Daoy (cell line): ENCODE results near the gene MAP3K4. TPM values are rescaled to one million over a fixed set of nuclear protein-coding genes. Genes with fewer than 3 reads are reported as not detected.
A peak's percentile ranks its signal among the peaks of the same experiment; 100 is the strongest.

Source experiments
- DNase-seq: peaks from one replicate; pipeline ENCODE4 v3.0.0-alpha.2; 2015; ENCODE audit warnings: low read depth
- total RNA-seq: library from RNA; depleted of rRNA; stranded (reverse); fragments of >200 nt; shearing (Covaris generic); gene quantifications from 2 replicates; pipeline ENCODE4 v1.2.3, GENCODE V29; 2014

MAP3K4 gene
- total RNA-seq, 1 experiment from 2014 or later = 49.7 TPM

DNA sequence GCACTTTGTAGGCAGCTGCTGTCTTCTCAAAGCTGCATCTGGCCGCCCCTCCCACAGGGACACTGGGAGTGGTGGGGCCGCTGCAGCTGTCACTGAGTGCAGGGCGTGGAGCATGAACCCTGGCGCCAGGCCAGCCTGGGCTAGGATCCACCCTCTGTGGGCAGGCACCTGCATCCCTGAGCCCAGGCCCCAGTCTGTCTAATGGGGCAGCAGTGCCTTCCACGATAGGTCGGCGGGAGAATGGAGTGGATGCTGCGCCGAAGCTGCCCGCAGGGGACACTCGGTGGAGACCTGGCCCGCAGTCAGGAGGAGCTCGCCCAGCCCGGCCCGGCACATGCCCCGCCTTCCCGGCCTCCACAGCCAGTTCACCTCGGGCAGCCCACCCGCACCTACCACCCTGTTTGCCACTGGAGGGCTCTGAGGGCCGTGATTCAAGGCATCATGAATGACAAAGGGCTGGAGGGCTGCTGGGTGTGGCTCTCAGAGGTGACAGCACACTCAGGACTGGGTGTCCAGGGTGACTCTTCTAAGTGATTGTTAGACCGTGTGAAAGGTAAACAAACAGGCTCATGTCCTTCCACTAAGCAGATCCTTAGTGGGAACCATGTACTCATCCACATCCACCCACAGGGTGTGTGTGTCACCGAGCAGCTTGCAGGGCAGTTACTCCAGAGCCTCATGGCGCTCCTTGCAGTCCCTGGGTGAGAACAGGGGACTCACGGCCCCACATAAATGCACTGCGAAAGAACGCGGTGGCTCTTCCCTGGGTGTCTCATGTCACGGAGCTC is 148.4 kb downstream of the MAP3K4 start:
- no peak for DNase-seq

DNA sequence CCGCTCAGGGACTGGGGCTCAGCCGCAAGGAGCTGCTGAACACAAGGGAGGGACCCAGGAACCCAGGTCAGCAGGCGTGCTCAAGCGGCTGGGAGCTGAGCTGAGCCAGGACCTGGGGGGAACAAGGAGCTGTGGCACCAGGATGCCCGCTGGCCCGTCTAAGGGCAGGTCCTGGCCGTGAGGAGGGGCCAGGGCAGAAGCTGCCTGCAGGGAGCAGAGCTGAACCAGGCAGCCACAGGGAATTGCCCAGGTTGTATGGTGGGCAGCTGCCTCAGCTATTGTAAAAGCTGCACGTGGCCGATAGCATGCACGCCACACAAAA is 148.9 kb downstream of the MAP3K4 start:
- no peak for DNase-seq

DNA sequence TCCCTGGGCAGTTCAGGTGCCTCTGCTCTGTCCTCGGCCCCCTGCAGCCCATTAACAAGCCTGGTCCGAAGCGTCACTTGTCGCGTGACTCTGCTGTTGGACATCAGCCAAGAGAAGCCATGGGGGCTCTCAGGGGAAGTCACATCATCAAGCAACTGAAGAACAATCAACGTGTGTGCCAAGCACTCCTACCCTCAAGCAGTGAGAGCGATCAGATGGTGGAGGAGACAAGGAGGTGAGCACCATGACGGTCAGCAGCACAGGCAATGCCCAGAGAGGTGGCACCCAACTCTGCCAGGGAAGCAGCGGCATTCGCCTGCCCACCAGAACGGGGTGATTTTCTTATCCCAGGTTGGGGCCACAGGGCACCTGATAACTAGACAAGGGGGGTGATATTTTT is 149.6 kb downstream of the MAP3K4 start:
- no peak for DNase-seq

DNA sequence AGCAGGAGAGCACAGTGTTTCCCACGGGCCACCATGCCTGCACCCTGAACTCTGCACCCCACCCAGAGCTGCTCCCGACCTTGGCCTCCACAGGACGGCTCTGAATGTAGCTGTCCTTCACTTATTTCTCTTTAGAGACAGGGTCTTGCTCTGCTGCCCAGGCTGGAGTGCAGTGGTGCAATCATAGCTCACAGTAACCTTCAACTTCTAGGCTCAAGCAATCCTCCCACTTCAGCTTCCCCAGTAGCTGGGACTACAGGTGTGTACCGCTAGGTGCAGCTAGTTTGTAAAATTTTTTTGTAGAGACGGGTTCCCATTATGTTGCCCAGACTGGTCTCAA is 151.4 kb downstream of the MAP3K4 start:
- no peak for DNase-seq

DNA sequence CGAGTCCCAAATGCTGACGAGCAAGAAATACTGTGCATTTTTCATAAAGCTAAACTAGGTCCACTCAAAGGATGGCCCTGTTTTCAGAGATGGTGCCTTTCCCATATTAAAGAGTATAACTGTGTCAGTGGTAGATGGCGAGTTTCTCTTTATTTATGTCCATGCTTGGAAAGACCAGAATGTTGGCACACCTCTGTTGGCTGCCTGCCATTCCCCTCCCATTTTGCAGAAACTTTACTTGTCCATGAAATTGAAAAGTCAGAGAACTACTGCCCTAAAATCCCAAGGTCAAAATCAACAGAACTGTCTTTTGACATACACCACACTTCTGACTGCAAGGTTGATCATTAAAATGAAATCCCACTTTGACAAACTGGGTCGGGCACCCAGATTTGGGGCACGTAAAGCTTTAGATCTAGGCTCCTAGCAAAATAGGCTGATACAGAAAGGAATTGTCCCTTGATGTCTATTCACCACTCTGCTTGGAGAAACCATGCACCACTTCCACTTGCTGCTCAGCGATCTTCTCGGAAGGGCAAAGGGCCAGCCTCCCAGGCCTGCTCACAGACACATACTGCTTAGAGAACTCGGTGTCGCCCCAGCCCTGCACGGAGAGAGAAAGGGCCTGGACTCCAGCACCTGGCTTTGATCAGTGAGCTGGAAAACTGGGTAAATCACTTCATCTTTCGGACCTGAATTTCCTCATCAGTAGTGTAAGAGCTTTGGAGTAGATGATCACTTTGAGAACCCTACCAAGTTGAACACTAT is 152.3 kb downstream of the MAP3K4 start:
- no peak for DNase-seq

DNA sequence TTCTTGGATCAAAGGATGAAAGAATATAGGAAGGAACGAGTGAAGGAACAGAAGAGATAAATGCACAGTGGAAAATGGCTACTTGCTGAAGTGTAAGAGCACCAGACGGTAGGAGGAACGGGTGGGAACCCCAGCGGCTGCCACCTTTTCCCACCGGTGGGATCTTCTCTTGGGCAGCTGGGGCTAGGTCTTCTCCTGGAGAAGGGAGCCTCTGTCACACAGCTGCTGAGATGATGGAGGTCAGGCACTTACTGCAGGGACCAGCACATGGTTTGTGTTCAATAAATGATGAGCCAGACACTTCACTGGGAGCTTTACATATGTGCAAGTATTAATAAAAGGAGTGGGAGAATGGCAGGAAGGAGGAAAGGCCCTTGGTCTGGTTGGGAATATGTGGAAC is 158.6 kb downstream of the MAP3K4 start:
- DNase-seq = no peak

DNA sequence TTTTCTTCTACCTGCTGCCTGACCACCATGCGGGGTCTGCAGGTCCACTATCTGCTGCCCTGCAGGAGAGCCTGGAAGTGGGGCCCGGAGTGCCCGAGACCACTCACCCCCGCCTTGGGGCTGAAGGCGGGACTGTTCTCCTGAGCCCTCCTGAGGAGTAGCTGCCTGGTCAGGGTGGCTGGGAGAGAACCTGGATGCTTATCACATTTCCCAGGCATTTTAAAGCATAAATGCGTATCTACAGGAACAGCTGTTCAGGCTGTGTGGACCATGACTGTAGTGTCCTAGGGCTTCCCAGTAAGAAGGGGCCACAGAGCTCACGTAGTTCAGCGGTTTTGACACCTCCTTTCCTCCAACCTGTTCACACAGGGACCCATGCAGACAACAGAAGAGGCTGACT is 159.0 kb downstream of the MAP3K4 start:
- DNase-seq = no peak

DNA sequence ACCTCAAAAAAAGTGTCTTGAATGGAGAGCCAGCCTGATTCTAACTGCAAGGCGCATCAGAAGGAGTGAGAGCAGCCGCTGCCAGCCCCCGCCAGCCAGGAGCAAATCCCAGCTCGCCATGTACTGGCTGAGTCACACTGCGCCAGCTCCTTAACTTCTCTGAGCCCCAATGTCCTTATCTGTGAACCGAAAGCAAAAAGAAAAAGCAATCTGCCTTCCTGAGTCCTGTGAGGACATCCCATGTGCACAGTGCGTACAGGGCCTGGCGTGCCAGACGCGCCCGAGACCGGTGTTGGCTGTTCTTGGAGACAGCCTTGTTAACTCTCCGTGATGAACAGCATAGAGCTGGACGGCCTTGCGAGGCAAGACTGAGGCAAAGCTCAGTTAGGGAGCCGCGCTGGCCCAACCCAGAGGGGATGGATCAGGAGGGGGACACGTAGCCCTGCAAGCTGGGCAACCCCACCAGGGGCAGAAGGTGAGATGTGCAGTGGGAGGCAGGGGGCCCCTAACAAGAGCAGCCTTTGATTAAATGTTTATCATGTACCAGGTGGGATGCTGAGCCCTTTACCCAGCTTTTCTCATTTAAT is 159.6 kb downstream of the MAP3K4 start:
- DNase-seq = no peak

DNA sequence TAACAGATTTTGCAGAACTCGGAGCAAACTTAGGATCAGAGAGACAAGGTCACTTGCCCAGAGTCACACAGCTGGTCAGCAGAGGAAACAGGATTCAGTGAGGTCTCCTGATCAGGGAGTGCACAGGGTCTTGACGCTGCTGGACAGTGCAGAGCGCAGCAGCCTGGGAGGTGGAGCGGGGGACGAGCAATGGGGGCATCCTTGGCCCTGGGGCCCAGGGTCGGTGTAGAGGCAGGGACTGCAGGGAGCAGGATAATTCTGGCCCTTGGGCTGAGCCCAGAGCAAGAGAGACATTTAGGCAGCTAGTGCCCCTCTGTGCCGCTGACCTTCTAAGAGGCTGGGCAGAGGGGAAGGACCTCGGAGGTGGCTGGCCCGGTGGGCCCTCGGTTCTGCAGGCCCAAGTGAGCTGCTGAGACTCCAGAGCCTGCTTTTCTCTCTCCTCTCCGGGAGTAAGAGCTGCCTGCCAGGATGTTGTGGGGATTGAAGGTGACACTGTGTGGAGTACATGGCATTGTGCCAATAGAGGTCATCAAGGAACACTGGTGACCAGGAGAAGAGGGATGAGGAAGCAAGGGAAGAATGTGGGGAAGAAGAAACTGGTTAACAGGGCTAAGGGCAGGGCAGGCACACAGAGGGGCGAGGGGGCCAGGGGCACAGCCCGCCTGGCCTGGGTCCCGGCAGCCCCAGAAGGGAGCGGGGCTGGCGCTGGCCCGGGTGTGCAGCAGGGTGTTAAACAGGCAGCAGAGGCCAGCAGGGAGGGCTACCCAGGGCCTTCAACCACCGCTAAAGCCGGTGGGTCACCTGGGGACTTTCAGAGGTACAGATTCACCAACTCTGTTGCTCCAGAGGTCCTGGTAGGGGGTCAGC is 160.3 kb downstream of the MAP3K4 start:
- no peak for DNase-seq

DNA sequence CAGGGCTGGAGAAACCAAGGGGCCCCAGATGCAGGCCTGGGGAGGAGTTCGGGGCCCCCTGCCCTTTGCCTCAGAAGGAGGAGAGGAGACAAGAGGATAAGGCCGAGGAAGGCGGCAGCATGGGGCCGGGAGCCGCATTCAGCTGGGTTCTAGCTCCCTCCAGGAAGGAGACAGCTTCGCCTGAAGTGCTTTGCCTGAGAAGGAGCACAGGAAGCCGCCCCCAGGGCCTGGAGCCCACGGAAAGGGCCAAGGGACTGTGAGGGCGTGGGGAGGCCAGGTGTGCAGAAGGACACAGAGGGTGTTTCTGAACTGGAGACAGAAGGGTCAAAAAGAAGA is 160.9 kb downstream of the MAP3K4 start:
- DNase-seq = no peak

DNA sequence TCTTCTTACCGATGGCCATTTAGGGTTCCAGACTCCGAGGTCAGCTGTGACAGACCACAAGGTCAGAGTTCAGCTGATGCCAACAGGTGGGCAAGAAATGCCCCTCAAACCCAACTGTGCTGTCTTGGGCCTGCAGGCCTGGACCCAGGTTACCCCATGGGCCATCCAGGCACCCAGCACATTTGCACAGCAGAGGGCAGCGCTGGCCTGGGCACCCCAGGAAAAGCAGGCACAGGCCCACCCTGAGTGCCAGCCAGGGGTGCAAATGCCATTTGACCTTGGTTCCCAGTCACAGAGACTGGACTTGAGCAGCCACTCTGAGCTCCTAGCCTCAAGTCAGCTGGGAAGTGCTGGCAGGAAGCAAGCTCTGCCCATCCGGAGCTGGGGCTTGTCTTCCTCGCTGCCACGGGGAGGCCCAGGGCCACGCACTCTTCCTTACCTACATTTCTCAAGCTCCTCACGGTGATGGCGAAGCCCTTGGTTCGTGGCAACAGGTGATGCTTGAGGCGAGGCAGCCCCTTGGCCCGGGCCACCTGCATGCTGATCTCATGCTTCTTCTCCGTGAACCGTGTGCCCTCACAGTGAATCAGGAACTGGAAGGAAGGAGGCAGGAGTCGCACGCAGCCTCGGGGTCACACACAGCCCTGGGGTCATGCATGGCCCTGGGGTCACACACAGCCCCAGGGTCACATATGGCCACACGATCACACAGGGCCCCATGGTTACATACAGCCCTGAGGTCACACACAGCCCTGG is 161.5 kb downstream of the MAP3K4 start:
- DNase-seq = peak; percentile 37

DNA sequence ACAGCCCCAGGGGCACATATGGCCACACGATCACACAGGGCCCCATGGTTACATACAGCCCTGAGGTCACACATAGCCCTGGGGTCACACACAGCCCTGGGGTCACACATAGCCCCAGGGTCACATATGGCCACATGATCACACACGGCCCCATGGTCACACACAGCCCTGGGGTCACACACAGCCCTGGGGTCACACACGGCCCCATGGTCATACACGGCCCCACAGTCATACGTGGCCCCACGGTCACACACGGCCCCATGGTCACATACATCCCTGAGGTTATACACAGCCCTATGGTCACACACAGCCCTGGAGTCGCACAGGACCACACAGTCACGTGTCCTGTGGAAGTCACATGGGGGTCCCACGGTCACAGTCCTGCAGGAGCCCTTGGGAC is 162.2 kb downstream of the MAP3K4 start:
- DNase-seq = no peak

DNA sequence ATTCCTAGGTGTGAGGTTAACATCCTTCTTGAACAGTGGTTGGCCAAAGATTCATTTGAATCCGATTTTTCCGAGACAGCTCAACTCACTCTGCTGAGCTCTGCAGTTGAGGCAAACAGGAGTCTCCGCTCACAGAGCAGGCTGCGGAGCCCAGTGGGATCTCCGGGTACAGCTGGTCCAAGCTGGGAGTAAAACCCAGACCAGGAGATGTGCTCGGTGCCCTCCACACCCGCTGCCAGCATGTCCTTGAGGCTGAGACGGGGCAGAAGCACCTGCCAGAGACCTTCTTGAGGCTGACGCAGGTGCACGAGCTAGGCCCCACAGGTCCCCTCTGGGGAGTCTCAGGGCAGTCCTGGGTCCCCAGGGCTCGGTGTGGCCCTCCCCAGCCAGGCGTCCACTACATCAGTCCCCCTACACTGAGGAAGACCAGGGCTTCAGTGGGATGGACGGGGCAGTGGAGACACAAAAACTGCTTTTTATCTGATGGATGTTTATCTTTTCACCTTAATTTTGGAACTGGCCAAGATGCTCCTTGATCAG is 163.3 kb downstream of the MAP3K4 start:
- DNase-seq = no peak

DNA sequence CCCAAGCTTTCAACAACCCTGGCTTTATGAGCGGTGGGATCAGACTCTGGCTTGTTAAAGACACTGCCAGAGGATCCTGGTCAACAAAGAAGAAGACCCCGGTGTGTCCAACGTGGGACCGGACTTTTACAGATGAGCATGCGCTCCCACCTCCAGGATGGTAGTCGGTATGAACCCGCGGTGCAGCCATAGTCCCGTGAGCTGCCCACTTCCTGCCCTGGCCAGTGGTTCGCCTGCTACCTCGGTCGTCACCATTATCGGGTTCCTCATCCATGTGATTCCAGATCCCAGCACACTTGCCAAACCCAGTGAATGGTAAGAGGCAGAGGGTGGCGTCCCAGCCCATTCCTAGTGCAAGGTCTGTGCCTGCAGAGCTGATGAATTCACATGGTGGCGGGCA is 169.6 kb downstream of the MAP3K4 start:
- no peak for DNase-seq

DNA sequence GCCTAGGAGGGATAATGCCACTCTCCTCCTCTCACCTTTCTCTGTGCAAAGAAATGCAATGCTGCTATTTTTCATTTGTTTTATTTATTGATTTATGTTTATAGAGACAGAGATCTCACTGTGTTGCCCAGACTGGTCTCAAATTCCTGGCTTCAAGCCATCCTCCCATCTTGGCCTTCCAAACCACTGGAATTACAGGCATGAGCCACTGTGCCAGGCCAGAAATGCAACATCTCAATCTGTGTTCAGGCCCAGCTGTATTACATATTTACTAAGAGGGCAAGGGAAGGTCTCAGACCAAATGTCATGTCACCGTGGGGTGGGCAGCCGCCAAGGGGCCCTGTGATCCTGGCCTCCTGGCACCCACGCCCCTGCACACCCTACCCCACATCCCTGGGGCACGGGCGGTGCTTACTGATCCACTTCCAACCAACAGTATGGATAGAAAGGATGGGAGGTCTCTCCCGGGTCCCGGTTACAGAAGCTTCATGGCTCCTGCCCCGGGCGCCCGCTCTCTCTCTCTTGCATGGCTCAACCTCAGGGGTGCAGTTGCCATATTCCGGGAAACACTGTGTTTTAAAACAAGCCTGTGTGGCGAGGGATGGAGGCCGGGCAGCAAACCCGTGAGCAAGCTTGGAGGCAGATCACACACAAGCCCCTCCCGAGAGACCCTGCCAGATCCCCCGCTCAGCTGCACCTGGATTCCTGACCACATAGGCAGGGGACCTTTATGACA is 170.5 kb downstream of the MAP3K4 start:
- DNase-seq = no peak

DNA sequence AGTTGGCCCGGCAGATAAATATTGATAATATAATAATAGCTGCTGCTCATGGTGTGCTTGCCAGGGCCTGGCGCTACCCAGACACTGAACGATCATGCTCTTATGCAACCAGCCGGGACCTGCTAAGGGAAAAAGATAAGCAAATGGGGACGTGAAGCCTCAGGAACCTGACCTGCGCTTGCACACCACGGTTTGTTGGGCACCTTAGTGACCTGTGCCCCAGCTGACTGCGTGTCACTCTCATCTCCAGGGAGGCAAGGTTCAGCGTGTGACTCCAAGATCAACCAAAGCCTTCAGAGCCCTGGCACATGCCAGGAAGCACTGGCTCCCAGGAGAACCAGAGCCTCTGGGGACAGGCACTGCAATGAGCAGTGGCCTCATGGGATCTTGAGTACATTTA is 171.2 kb downstream of the MAP3K4 start:
- no peak for DNase-seq

DNA sequence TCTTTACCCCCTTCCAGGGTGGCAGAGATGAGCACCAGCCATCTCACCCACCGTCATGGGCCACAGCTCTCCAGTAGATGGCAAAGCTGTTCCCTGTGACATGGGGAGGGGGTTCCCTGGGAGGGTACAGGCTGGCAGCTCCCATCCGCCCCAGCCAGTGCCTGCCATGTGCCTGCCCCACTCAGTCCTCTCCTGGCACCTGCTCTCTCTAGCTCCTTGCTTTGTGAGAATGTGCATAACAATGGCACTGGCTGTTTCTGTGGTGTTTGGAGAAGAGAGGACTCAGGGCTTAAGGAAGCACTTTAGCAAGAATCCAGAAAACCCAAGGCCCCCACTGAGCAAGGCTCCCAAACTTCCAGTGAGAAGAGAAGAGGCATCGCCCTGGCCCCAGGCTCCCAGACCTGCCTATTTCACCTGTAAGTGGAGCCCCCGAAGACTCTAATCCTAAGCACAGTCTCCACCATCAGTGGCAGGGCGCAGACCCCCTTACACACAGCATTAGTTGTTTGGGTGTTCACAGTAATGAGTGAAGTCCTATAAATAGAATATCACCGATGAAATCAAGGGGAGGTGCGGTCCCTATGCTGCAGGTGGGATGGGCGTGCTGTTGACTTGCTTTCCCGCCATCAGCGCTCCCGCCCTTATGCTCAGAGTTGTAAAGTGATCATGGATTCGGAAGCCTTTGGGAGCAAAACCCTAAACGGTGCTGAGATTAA is 172.1 kb downstream of the MAP3K4 start:
- DNase-seq = no peak

DNA sequence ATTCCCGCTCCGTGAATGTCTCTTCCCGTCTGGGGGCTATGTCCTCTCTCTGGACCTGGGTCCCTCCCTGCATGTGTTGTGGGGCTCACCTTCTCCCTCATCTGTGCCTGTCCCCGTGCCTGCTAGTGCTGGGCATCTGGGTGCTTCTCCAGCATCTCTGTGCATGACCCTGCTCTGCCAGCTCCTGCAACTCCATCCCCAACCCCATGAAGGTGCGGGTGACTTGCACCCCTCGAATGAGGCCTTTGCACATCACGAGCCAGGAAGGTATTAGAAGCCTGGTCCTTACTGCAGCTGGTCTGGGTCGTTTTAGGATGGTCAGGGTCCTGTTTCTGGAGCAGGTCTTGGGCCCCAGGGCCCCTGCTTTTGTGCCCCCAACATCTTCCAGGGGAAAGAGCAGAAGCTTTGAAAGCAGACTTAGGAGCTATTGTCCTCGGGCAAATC is 172.6 kb downstream of the MAP3K4 start:
- DNase-seq = no peak

DNA sequence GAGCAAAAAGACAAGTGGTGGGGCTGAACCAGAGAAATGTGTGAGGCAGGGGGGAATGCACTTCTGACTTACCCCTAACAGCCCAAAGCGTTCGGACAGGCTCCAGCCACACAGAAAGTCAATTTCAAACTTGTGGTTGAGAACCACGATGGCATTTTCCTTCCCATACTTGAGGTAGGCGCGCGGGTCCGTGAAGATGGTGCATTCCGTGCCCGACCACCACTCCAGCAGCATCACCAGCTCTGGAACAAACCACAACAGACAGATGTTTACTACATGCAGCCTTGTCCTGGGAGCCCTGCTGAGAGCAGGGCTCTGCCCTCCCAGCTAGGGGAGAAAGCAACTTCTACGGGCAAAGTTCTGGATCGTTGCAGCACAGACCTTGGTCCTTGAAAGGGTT is 174.6 kb downstream of the MAP3K4 start:
- no peak for DNase-seq

DNA sequence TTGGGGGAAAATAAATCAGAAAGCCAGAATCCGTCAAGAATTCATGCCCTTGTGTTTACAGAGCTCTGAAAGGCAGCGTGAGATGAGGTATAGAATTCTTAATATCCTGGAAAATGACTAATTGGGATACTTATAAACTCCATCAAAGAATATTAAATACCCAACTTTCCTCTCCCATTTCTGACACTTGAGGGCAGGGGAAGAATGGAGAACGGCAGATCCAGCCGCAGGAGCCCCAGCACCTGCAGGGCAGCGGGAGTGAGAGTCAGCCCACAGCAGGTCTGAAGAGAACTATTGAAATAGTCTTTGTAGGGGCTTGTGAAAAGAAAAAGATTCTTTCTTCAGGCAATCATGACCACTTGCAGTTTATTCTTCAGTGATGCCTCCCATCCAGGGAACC is 175.1 kb downstream of the MAP3K4 start:
- DNase-seq = no peak
